Limb (tissue), 2 donors: ENCODE data around the gene REXO1.
A peak's percentile ranks its signal among the peaks of the same experiment; 100 is the strongest.

Source experiments
- DNase-seq, 2 donors: peaks; one replicate each; pipeline ENCODE4 v3.0.0-alpha.2; 2016; ENCODE audit errors: extremely low spot score in 2 of 2

Gene REXO1

GRCh38 chr19:1849886-1850398 is 1.7 kb upstream of the REXO1 start:
- DNase-seq, result no peak

- DNase-seq, result no peak
Measured at GRCh38 chr19:1849132-1849474, 820 bp upstream of the REXO1 start.

- peak in 1 of 2 donors; percentile 66 for DNase-seq
Measured at GRCh38 chr19:1847684-1848398, 442 bp downstream of the REXO1 start.

GRCh38 chr19:1847348-1847683 is 967 bp downstream of the REXO1 start:
- no peak for DNase-seq

- DNase-seq, result no peak
Measured at GRCh38 chr19:1846517-1847204, 1.6 kb downstream of the REXO1 start.

GRCh38 chr19:1845642-1846041 is 2.6 kb downstream of the REXO1 start:
- DNase-seq, result no peak

- no peak for DNase-seq
Measured at GRCh38 chr19:1845125-1845515, 3.2 kb downstream of the REXO1 start.

GRCh38 chr19:1844513-1845124 is 3.7 kb downstream of the REXO1 start:
- DNase-seq, result no peak

- no peak for DNase-seq
Measured at GRCh38 chr19:1843646-1844394, 4.5 kb downstream of the REXO1 start.

GRCh38 chr19:1843116-1843515 is 5.2 kb downstream of the REXO1 start:
- no peak for DNase-seq

- no peak for DNase-seq
Measured at GRCh38 chr19:1841209-1841924, 6.9 kb downstream of the REXO1 start.

GRCh38 chr19:1840541-1841115 is 7.7 kb downstream of the REXO1 start:
- DNase-seq, result no peak

- DNase-seq, result no peak
Measured at GRCh38 chr19:1839658-1840540, 8.4 kb downstream of the REXO1 start.

GRCh38 chr19:1837625-1838105 is 10.6 kb downstream of the REXO1 start:
- peak in 1 of 2 donors; percentile 79 for DNase-seq

GRCh38 chr19:1837222-1837565 is 11.1 kb downstream of the REXO1 start:
- DNase-seq, result no peak

- DNase-seq, result no peak
Measured at GRCh38 chr19:1836458-1837221, 11.6 kb downstream of the REXO1 start.

- DNase-seq, result no peak
Measured at GRCh38 chr19:1833540-1833939, 14.7 kb downstream of the REXO1 start.

GRCh38 chr19:1832046-1832663 is 16.1 kb downstream of the REXO1 start:
- DNase-seq, result no peak

- no peak for DNase-seq
Measured at GRCh38 chr19:1830978-1831377, 17.3 kb downstream of the REXO1 start.
